Loucy (cell line): ENCODE measurements around the gene INO80D.

Experiments
- H2AFZ ChIP-seq: fragments of 200-600 bp; sonication (generic); 2 replicates; pipeline ENCODE4 v1.6.0; 2016; ENCODE audit warnings: antibody characterized with exemption, mild to moderate bottlenecking, low read length, moderate library complexity
- H3F3A ChIP-seq: fragments of 200-600 bp; 2 replicates; pipeline ENCODE4 v1.6.0; 2016; ENCODE audit warnings: antibody characterized with exemption, low read depth, mild to moderate bottlenecking
- H3K27me3 ChIP-seq: fragments of 200-600 bp; sonication (generic); 2 replicates; pipeline ENCODE4 v1.6.1; 2014; ENCODE audit warnings: low read length, mild to moderate bottlenecking; ENCODE audit not compliant: insufficient read depth, poor library complexity, severe bottlenecking
- H3K36me3 ChIP-seq: fragments of 200-600 bp; sonication (generic); 2 replicates; pipeline ENCODE4 v1.6.1; 2016; ENCODE audit warnings: low read length; ENCODE audit not compliant: insufficient read depth
- H3K4me1 ChIP-seq: fragments of 200-600 bp; sonication (generic); 2 replicates; pipeline ENCODE4 v1.5.1; 2014; ENCODE audit warnings: low read length, mild to moderate bottlenecking; ENCODE audit not compliant: insufficient read depth, poor library complexity, severe bottlenecking
- H3K4me2 ChIP-seq: fragments of 200-600 bp; sonication (generic); 2 replicates; pipeline ENCODE4 v1.6.0; 2014; ENCODE audit warnings: antibody characterized with exemption, low read length, low read depth, mild to moderate bottlenecking; ENCODE audit not compliant: poor library complexity, severe bottlenecking
- H3K4me3 ChIP-seq: fragments of 200-600 bp; sonication (generic); 2 replicates; pipeline ENCODE4 v1.5.1; 2014; ENCODE audit warnings: low read length, mild to moderate bottlenecking, mixed read lengths; ENCODE audit not compliant: poor library complexity, severe bottlenecking
- H3K79me2 ChIP-seq: fragments of 200-600 bp; sonication (generic); 2 replicates; pipeline ENCODE4 v1.6.1; 2014; ENCODE audit warnings: low read length; ENCODE audit not compliant: insufficient read depth
- H3K9ac ChIP-seq: fragments of 200-600 bp; sonication (generic); 2 replicates; pipeline ENCODE4 v1.6.0; 2014; ENCODE audit warnings: mild to moderate bottlenecking, low read depth, low read length, moderate library complexity; ENCODE audit not compliant: poor library complexity, severe bottlenecking
- H3K9me2 ChIP-seq: fragments of 200-600 bp; sonication (generic); replicated peaks from 2 replicates; pipeline ENCODE4 v1.6.1; 2016; ENCODE audit warnings: low read depth, low read length, mixed read lengths
- H3K9me3 ChIP-seq: fragments of 200-600 bp; sonication (generic); 2 replicates; pipeline ENCODE4 v1.6.1; 2014; ENCODE audit warnings: mild to moderate bottlenecking, antibody characterized with exemption, low read length, low read depth; ENCODE audit not compliant: insufficient read depth
- H4K20me1 ChIP-seq: fragments of 200-600 bp; sonication (generic); 2 replicates; pipeline ENCODE4 v1.6.0; 2014; ENCODE audit warnings: antibody characterized with exemption, low read length, mild to moderate bottlenecking; ENCODE audit not compliant: insufficient read depth, poor library complexity, severe bottlenecking
- CTCF ChIP-seq: fragments of 200-600 bp; sonication (generic); conservative IDR thresholded peaks from 2 replicates; pipeline ENCODE4 v1.5.1; 2014; ENCODE audit warnings: mild to moderate bottlenecking, antibody characterized with exemption, low read length
- EZH2phosphoT487 ChIP-seq: fragments of 200-600 bp; IDR thresholded peaks from 2 replicates; pipeline ENCODE4 v1.6.1; 2018; ENCODE audit warnings: antibody characterized with exemption, mild to moderate bottlenecking, moderate library complexity, borderline replicate concordance

The INO80D gene

GRCh38 chr2:205946226-205946625 lies 139.7 kb downstream of the INO80D start:
- no peak for TF ChIP-seq CTCF
- no peak for TF ChIP-seq EZH2phosphoT487
- Histone ChIP-seq H3K4me3 (no peak overlapping the region), H3K36me3 (no peaks in the 10 kb centered on the region), H3K27me3 (no peaks in the 10 kb centered on the region), H3K79me2 (no peaks in the 10 kb centered on the region), H3K4me2 (peak overlapping the region; percentile 54), H3K9ac (no peak overlapping the region), H4K20me1 (no peaks in the 10 kb centered on the region), H3K9me2 (no peaks in the 10 kb centered on the region), H3F3A (no peaks in the 10 kb centered on the region), H3K9me3 (no peaks in the 10 kb centered on the region), H3K4me1 (peaks cover 34% of the 10 kb centered on the region), H2AFZ (peak overlapping the region; percentile 20; the same call in 1 of the 2 replicates)
